AG09319 (cell line): ENCODE data around the gene CDKAL1.
"Not testable (repeated sequence)": the region's sequence is repeated elsewhere in the genome, so short reads cannot be mapped to it uniquely, and the experiment has no call there.

Experiments
- DNase-seq: peaks from one replicate; pipeline ENCODE4 v3.0.0-alpha.2; 2010; ENCODE audit warnings: low read depth; ENCODE audit errors: extremely low read depth
- TF ChIP-seq, protein P1 (sequence below): IDR thresholded peaks from 2 replicates; pipeline ENCODE4 v1.5.1; 2011; ENCODE audit warnings: low read depth, mild to moderate bottlenecking, inconsistent platforms, low read length, moderate library complexity

CDKAL1 gene

DNA sequence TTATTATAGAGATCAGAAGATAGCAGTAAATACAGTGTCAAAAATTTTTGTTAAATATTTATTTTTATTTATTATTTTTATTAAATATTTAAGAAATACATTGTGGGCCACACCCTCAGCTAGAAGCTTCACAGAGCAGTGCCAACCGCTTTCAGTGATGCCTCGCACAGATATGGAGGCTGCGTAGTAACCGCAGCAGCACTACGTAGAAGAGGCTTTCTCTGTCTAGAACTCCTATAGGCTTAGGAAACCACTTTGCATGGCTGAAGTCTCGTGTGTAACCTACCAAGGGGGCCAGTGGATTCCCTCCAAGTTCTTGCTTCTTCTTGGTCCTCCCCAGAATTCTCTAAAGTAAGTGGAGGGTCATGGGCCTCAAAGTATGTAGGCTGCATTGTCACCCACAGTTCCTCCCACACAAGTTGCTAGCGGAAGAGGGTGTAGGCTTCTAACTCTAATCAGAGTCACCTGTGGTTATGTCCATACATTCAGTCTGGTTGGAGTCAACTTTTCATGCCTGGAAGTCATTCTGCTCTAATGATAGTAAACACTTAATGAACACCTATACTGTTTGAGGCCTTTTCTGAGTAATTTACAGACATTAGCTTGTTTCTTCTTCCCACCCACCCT, 285.6 kb downstream of the CDKAL1 start:
- TF ChIP-seq, protein P1, sequence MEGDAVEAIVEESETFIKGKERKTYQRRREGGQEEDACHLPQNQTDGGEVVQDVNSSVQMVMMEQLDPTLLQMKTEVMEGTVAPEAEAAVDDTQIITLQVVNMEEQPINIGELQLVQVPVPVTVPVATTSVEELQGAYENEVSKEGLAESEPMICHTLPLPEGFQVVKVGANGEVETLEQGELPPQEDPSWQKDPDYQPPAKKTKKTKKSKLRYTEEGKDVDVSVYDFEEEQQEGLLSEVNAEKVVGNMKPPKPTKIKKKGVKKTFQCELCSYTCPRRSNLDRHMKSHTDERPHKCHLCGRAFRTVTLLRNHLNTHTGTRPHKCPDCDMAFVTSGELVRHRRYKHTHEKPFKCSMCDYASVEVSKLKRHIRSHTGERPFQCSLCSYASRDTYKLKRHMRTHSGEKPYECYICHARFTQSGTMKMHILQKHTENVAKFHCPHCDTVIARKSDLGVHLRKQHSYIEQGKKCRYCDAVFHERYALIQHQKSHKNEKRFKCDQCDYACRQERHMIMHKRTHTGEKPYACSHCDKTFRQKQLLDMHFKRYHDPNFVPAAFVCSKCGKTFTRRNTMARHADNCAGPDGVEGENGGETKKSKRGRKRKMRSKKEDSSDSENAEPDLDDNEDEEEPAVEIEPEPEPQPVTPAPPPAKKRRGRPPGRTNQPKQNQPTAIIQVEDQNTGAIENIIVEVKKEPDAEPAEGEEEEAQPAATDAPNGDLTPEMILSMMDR, result no peak
- no peak for DNase-seq

DNA sequence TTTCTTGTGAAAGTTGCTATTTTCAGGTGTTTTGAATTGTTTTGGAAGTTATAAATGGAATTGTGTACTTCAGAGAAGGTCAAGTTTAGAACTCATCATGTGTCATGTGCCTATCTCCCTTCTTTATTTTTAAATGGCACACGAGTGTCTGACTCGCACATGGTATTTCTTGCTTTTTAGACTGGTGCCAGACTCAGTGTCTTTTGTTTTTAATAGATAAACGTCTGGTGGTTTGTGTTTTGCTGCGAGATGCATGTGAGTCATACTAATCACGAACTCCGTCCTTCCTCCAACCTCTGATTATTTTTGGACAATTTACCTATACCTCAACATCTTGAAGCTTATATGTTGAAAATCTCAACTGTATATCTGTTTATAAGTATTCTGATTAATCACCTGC, 292.1 kb downstream of the CDKAL1 start:
- TF ChIP-seq, protein P1, result no peak
- DNase-seq, result peak; percentile 12

DNA sequence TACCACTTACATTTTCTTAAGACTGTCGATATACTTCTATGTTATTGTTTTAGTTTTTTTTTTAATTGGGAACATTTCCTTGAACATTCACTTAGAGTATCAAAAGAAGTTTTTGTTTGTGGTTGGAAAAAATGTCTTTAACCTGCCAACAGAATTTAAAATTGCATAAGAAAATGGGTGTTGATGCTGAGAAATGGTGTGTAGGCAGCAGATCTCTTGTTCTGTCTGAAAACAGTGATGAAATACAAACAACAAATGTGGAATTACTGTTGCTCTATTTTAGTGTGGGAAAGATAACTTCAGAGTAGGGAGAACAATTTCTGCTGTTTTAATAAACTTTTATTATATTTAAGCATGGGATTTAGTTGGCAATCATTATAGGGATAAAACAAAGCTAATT, 293.5 kb downstream of the CDKAL1 start:
- peak; percentile 70 for DNase-seq
- TF ChIP-seq, protein P1, result no peak

DNA sequence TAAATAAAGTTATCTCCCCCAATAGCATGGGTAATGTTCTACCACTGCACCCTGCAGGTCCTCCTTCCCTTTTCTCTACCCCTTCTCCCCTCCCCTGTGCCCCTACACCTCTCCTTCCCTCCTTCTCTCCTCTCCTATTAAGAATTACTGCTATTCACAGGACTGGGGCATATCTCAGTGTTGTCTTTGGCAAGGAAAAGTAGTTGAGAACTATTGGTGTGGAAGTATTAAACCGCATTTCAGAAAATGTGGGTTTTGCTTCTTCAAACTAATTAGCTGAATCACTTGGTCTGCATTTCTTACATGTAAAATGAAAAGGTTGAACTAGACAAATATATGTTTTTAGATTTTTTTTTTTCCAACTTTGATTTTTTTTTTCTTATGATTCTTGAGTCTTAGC, 296.3 kb downstream of the CDKAL1 start:
- DNase-seq, result no peak
- TF ChIP-seq, protein P1, result no peak

DNA sequence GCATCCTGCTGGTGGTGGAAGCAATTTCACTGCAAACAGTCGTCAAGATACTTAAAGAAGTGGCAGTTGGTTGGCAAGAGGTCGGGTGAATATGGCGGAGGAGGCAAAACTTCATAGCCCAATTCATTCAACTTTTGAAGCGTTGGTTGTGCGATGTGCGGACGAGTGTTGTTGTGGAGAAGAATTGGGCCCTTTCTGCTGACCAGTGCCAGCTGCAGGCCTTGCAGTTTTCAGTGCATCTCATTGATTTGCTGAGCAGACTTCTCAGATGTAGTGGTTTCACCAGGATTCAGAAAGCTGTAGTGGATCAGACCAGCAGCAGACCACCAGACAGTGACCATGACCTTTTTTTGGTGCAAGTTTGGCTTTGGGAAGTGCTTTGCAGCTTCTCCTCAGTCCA, 297.0 kb downstream of the CDKAL1 start:
- DNase-seq, result not testable (repeated sequence)

DNA sequence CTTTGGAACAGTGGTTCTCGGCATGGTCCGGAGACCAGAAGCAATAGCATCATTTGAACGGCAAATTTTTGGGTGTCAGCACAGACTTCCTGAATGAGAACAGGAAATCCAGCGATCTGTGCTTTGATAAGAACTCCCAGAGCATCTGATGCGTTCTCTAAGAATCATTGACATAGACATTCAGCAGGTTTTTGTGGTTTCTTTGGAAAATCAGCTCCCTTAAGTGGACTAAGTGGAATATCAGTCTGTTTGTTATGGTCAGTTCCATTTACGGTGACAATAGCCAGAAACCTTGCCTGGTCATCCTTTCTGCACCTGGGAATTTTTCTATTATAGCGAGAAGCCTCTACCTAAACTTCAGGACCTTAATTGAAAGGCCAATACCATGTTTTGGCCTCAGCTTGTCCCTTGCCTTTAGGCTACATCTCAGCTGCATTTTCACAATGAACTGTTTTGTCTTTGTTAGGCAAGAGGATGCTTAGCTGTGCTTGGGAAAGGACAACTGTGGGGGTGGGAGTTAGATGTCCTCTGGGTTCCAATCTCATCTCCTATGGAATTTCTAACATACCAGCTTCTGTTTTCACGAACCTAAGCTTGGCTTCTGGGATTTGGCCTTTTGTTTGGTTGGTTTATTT, 299.7 kb downstream of the CDKAL1 start:
- DNase-seq, result no peak
- TF ChIP-seq, protein P1, result no peak

DNA sequence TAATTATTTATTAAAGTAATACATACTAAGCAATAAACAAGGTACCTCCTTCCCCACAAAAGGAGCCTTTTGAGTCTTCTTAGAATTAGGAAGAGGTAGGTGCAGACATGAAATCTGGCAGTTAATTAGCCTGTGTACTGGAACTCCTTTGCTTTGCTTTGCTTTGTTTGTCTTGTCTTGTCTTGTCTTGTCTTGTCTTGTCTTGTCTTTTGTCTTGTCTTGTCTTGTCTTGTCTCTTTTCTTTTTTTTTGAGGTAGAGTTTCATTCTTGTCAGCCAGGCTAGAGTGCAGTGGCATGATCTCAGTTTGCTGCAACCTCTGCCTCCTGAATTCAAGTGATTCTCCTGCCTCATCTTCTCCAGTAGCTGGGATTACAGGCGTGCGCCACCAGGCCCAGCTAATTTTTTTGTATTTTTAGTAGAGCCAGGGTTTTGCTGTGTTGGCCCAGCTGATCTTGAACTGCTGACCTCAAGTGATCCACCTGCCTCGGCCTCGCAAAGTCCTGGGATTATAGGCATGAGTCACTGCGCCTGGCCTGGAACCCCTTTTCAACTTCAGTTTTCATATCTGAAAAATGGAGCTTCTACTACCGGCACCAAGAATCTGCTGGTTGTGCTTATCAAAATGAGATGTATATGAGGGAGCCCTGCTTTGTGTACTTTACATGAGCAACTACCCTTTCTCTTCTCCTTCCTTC, 301.2 kb downstream of the CDKAL1 start:
- no peak for DNase-seq
- TF ChIP-seq, protein P1, result no peak

DNA sequence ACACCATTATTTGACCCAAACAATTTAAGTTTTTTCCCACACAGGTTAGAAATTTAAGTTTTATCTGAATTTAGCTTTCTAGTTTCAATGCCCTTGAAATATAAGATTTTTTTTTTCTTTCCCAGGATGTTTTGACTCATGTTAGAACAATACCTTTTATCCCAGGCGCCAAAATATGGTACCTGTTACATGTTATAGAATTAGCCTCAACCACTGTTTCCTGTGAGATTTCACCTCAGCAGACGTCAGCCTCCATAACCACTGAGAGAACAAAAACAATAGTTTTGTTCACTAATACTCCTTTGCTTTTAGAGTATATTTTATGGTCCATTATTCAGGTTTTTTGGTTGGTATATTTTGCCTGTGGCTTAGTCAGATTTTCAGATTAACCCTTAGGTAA, 302.9 kb downstream of the CDKAL1 start:
- no peak for DNase-seq
- TF ChIP-seq, protein P1, result no peak
